SH-SY5Y (cell line): ENCODE measurements around the gene FCHSD2.

Experiments used
- GATA2 ChIP-seq: IDR thresholded peaks from 2 replicates; pipeline ENCODE4 v1.6.1; 2011; ENCODE audit warnings: mild to moderate bottlenecking, low read depth, low read length
- GATA3 ChIP-seq: IDR thresholded peaks from 2 replicates; pipeline ENCODE4 v1.6.1; 2011; ENCODE audit warnings: low read depth, mild to moderate bottlenecking, low read length, moderate library complexity

The FCHSD2 gene

GRCh38 chr11:73162196-73162740 is 20.1 kb upstream of the FCHSD2 start:
- TF ChIP-seq GATA2 (no peak), GATA3 (no peak)

DNA sequence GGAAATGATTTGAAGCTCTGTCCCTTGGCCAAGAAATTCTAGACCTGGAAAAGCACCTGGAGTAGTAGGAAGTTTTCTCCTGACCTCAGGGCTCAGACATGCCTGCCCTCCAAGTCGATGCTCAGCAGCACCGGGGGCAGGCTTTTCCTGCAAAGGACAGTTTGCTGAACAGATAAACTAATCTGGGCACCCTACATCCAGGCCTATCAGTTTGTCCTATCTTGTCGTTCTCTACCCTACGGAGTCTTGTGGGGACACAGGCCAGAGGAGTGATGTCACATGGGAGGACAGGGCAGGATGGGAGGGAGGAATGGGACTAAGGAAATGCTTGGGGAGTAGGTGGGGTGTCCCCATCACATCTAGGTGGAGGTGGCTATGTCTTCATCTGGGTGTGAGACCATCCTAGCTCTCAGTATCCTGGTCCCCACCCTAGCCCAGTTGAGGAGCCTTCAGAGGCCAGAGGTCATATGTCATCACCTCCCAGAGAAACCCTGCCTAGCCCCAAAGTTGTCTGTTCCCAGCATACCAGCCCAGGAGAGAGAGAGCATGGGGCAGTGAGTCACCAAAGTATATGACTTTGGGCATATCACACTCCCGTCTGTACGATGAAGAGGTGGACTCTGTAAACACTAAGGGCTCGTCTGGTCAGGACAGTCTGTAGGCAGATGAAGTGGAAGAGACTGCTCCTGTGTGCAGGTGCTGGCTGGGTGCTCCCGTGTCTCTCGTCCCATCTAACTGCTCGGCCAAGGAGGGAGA is 18.1 kb upstream of the FCHSD2 start:
- no peak for TF ChIP-seq GATA2
- no peak for TF ChIP-seq GATA3

DNA sequence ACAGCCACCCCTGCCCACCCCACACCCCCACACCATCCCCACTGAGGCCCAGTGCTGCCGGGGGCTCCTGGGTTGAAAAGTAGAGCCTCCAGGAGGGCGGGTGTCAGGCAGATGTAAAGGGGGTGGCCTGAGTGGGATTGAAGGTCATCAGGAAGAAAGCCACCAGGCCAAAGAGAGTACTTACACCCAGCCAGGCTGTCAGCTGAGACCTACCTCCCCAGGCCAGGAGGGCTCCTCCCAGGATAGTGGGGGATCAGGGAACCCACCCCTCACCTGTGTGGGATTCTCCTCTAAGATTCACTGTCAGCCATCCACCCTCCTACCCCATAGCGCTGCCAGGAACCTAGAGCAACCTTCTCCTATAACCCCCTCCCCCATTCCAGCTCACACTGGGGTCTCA is 17.2 kb upstream of the FCHSD2 start:
- TF ChIP-seq GATA3 (no peak), GATA2 (no peak)

DNA sequence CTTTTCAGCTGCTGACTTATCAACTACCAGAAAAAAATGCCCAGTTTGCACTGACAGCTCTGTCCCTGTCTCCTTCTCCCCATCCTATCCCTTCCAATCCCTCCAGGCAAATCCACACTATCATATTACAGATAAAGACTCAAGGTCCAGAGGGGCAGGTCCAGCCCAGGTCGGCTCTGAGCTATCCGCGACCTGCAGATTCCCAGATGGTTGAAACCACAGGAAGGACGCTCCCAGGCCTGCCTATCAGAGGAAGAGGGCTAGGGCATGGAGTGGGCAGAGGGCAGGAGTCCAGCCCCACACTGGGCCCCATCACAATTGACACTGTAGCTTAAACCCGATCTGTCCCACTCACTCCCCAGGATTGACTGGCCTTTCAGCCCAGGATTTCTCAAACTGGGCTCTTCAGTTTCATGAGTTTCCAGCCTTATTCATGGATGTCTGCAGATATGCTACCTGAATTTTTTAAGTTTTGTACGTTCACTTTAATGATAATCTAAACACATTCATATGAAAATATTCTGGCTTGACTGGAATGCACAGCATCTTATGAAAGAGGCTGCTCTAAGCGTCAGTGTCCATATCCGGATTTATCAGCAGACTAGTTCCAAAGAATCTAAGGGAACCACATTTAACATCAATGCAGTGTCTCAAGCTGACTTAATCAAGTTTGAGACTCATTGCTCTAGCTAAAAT is 16.4 kb upstream of the FCHSD2 start:
- no peak for TF ChIP-seq GATA3

DNA sequence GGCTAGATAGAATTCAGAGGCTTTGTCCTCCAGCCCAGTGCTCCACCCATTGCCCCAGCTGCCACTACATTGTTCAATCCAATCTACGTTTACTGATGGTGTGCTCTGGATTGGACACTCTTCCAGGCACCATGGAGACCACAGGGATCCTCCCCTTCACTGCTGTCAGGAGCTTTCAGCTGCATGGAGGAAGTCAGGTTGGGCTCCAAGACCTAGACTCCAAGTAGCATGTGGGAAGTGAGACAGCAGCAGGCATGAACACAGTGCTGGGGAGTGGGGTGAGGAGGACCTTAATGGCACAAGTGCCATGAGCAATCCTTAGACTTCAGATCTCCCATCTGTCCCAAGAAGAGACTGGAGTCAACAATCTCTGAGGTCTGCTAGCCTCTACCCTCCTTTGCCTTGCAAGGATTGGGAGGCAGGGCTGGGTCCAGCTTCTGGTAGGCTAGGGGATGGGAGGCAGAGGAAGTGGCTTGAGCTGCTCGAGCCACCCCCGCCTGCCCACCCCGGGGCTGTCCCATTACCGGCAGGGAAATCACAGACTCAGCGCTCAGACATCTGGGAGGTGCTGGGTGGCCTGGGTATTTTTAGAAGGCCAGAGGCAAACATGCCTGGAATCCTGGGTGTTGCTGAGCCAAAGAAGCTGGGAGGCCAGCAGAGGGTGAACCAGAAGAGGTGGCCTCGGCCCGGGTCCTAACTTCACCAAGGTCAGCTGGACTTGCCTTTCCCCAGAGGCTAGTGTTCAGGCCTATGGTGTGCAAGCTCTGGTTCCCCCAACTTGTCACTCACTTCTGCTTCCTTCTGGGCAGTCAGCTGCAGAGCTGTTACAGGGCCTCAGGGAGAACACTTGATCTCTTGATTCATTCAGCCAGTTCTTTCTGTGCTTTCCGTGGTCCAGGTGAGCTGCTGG is 15.2 kb upstream of the FCHSD2 start:
- TF ChIP-seq GATA3 = no peak
- TF ChIP-seq GATA2 = no peak

DNA sequence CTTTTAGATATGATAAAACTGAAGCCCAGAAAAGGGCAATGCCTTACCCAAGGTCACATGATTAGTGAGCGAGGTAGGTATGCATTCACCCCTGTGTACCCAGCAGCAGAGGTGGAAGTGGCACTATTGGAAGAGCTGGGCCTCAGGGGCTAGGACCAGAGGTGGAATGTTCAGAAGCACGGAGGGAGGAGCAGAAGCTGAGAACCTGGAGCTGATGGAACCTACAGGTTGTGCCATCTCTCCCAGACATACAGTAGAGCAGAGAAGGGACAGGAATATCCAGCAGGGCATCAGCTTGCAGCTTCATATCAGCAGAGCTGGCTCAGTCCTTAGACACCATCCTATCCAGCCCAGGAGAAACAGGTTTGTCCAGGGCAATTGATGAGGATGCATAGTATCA is 14.6 kb upstream of the FCHSD2 start:
- TF ChIP-seq GATA3 = no peak
- no peak for TF ChIP-seq GATA2

DNA sequence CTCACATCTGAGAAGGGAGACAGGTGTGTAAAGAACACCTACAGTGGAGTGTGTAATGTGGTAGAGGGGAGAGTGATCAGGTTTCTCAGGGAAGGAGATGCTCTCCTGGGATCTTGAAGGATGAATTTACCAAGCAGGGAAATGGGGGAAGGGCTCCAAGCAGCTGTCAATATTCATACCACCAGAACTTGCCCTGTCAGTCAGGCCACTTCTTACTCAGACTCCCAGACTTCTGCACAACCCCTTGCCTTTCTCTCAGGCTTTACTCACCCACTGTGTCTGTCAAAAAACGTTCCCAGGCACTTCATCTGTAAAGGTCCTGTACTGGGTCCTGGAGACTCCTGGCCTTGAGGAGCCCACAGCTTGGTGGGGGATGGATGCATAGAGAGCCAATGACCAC is 14.0 kb upstream of the FCHSD2 start:
- TF ChIP-seq GATA3 (no peak), GATA2 (no peak)

DNA sequence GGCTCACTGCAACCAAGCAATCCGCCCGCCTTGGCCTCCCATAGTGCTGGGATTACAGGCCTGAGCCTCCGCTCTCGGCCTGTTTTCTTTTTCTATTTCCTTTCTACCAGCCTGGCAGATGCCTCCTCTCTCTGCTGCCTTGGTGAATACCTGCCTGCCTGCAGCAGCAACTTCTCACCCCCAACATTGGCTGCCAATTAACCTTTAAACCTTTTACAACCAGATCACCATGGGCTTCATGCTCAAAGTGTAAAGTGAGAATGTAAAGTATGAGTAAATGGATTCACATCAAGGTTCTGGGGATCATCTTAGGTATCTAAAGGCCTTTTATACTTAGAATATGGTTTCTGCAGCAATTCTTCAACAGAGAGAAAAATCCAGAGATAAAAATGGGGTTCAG is 13.0 kb upstream of the FCHSD2 start:
- TF ChIP-seq GATA3 (no peak), GATA2 (no peak)

GRCh38 chr11:73154178-73154577 is 12.1 kb upstream of the FCHSD2 start:
- no peak for TF ChIP-seq GATA3
- no peak for TF ChIP-seq GATA2

GRCh38 chr11:73152861-73153483 is 10.9 kb upstream of the FCHSD2 start:
- TF ChIP-seq GATA2 (no peak), GATA3 (no peak)

DNA sequence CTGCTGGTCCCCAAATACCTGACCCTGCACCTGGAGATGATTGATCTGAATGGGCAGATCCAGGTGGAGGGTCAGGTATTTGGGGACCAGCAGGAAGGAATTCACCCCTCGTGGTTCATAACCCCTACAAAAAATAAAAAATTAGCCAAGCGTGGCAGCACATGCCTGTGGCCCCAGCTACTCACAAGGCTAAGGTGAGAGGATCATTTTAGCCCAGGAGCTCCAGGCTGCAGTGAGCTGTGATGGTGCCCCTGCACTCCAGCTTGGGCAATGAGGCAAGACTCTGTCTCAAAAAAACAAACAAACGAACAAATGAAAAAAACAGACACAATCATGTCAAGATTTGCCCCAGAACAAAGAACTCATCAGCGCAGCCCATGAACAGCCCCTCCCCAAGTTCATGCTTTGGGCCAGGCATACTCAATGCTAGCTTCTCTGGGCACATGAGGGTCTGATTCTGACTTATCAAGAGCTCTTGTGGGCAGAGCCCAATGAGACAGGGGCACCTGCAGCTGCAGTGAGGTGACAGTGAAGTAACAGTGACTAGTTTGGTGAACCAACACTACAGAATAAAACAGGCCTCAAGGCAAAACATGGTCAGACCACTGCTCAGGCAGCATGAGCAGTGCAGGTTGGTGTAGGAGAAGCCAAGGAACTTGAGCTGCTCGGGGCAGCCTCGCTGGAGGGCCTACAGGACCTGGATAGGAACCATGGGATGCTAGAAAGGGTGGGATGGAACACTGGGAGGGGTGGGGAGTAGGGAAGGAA is 10.2 kb upstream of the FCHSD2 start:
- TF ChIP-seq GATA3 (no peak), GATA2 (no peak)

GRCh38 chr11:73151416-73151815 is 9.3 kb upstream of the FCHSD2 start:
- TF ChIP-seq GATA2 (no peak), GATA3 (no peak)

- TF ChIP-seq GATA2 (no peak), GATA3 (no peak)
Observed at GRCh38 chr11:73149105-73149504, 7.0 kb upstream of the FCHSD2 start.
